ENCODE results near the gene CCND2.
A peak's percentile ranks its signal among the peaks of the same experiment; 100 is the strongest.

The CCND2 gene

DNA sequence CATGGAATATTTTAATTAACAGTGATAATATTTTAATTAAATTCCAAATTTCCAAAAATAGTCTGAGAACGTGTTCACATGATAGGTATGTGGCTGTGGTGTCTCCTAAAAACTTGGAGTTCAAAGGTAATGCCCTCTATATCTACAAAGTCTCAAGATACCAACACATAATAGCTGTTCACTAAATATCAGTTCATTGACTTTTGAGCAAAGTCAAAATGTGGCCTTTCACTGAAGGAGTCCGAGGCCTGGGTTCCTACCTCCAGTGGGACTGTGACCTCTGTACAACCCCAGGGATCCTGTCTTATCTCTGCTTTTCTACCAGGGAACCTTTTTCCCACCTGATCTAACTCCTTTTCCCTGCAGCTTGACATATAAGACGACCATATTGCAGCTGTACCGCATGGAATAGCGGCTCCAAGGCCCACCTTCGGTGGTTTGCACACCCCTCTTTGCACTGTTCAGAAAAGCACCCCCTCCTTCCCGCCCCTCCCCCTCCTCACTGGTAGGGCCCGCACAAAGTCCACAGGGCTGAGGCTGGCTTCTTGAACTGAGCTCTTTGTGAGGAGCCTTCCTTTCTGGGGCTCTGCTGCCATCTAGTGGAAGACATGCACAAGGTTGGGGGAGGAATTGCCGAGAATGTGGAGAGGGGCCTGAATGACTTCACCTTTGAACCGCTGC lies 3.1 kb downstream of the CCND2 start:
- FAIRE-seq = peak; percentile 93

DNA sequence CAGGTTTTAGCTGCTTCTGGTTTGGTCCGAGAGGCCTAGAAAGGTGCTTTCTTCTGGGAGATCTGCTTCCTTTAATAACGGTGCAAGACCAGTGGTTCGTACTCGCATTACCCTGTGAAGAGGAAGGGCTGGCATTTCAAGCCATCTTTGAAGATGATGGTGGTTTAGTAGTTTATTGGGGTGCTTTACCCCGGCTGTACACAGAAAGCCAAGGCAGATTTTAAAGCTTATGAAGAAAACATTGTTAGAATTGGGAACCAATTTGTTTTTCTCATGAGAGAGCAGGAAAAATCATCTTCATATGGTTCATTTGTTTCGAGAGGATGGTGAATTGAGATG lies 3.6 kb downstream of the CCND2 start:
- FAIRE-seq (no peak), DNase-seq (ENCODE audit: low spot score) (no peak)

More for the DNA sequence above, 3.1 kb downstream of the CCND2 start:
- DNase-seq (ENCODE audit: low spot score) = peak; percentile 93

DNA sequence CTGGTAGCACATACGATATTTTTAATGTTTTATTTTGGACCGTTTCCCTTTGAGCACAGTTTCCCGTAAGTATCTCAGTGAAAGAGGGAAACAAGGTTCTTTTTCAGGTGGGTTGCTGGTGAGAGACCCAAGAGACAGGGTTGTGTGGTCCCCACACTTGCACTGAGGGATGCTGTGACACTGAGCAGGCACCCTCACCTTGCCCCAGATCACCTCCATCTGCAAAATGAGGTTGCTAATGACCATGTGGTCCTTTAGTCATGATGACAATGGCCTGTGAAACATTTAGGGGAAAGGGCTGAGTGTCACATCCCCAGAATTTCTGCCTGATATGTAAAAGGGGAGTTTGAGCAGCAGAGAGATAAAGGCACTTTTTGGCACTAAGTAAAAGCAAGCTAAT lies 4.3 kb downstream of the CCND2 start:
- FAIRE-seq (no peak), DNase-seq (ENCODE audit: low spot score) (no peak)

DNA sequence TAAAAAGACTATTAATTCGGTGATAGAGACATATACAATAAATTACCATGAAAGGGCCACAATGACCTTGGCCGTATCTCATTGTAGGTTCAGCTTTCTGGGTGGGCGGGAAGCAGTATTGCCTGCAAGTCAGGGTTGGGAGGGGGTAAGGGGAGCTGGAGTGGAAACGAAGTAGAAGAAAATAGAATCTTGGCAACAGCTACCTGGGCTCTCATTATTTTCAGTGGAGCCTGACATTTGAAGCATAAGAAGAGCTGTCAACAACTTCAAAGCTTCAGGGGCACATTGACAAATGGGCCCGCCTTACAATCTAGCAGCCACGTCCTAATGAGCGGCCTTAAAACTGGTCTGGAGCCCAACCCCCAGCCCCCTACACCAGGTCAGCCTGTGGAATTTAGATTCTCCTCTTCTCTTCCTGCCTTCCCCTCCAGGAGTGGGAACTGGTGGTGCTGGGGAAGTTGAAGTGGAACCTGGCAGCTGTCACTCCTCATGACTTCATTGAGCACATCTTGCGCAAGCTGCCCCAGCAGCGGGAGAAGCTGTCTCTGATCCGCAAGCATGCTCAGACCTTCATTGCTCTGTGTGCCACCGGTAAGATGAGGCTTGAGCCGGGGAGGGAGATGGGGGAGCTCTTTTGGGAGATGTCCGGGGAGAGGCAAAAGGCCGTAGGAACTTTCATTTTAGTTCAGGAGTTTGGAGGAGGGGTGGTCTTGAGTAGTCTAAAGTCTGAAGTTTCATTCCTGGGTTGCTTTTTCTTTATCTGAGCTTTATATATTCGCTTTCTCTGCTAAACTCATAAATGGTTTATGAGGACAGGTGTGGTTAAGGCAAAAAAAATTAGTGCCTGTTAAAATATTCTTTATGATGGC lies 5.0 kb downstream of the CCND2 start:
- DNase-seq (ENCODE audit: low spot score) = no peak
- FAIRE-seq = peak; percentile 46

DNA sequence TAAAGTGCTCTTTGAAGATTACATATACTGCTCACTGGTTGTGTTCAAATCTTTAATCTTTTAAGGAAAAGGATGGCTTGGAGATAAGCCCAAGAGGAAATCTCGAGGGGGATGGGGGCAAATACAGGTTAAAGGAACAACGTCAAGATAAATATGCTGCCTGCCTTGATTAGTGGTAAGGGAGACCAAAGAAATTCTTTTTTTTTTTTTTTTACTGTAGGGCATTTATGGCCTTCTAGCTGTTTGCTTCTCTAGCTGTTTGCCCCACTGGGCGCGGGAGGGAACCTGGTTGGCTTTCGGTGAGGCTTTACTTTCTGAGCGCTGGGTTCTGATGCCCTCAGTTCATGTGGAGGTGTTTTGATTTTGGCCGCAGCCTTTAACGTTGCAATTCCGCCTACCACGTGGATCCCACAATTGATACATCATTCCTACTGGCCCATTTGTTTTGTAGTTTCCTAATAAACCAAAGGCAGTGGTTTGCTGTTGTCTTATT lies 5.7 kb downstream of the CCND2 start:
- no peak for DNase-seq (ENCODE audit: low spot score)
- FAIRE-seq = no peak

DNA sequence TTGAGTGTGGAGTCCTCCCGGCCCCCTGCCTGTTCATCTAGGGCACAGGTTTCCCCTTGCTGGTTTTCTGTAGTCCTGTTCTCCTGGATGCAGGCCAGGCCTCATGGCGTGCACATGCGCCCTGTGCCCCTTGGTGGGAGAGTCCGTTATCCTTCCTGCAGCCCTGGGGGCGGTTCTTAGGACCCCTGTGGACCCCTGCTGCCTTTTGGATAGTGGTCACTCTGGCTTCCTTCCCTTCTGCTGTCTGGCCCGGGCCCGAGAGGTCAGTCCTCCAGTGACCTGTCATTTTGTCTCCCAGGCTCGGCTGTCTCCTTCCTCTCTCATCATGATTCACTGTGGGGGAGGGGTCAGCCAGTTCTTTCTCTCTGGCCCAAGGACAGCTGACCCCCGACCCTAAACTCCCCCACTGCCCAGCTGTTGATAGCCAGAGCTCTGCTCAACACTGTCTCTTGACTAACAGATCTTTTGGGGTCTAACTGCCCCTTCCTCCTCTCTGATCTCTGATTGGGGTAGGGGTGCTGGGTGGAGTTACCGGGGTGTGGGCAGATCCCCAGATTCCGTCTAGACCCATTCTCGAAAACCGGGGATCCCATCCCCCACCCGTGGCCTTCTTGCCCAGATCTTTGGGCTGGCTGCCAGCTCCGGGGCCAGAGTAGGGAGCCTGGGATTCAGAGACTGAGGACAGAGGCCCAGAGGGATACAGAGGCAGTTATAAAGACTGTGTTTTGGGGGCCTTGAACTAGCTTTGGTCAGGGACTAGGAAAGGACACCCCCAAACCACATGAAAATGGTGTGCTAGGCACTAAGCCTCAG lies 7.0 kb downstream of the CCND2 start:
- no peak for FAIRE-seq
- DNase-seq (ENCODE audit: low spot score) = no peak

DNA sequence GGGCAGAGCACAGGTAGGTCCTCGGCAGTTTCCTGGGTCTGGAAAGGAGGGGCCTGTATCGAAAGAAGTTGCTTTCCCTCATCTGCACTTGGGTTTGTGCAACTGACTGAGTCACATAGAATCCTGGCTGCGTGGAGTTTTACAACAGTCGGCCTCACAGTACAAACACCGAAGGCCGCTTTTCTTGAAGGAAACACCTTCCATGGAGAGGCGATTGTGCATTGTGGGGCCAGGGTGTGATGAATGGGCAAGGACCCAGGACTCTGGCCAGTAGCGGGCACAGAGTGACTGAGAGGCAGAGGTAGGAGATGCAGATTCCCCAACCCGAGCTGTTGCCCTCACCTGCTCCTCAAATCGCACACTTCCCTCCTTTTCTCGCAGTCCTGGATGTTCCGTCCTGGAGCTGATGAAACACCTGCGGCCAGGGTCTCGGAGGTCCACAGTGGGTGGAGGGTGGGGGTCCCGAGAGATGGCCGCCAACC lies 7.7 kb downstream of the CCND2 start:
- DNase-seq (ENCODE audit: low spot score) (no peak), FAIRE-seq (no peak)

DNA sequence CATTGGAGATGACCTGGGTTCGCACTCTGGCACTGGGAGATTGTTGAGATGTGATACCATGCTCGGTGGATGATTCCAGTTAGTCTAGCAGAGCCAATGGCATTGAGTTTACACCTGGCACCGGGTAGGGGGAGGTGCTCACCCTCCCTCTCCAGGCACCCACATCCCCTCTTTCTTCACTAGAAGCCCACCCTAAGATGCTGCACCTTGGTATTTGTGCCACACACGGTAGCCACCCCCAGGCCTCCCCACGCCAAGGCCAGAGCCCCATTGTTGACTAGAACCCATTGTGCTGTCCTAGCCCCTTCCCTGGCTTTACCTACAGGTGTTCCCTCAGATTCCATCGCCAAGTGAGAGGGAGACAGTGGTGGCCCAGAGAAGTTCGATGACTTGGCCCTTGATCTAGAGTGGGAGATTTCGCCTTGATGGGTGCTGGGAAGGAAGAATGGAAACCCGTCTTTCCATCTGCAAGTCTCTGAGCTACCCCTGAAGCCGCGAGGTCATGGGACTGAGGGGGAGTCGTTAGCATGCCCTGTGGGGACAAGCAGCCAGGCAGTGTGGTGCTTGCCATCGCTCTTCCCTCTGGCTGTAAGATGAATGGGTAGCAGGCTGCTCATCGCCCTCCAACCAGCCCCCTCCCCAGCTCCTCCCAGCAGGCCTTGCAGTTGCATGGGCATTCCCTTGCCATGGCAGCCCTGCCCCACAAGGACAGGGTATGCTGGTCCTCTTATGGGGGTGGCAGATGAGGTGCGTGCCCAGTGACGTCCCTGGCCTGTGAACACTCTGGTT lies 8.7 kb downstream of the CCND2 start:
- FAIRE-seq (peak; percentile 86), DNase-seq (ENCODE audit: low spot score) (no peak)

DNA sequence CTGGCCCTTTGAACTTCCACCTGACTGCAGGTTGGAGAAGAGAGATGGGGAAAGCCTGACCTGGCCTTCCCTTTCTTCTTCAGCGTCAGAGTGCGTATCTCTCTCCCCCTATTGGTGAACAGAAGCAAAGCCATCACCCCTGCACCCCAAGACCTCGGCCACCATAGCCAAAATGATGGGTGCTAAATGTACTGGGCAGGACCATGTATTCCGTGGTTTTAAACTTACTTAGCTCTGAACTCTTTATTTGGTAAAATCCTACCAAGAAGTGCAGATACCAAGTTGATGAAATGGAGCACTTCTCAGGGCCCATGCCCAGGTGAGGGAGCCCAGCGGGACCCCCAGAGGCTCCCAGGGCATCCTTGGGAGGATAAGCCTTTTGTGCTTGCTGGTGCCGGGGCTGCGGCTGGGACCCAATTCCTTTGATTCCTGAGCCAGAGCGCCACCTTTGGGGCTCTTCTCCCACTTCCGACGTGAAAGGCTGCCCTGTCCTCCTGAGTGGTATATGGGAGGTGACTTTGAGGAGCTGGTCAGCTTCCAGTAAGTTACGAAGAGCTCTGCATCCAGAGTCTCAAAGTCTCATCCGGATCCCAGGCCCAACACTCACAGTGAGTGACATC lies 9.4 kb downstream of the CCND2 start:
- DNase-seq (ENCODE audit: low spot score) = no peak
- FAIRE-seq = peak; percentile 86

DNA sequence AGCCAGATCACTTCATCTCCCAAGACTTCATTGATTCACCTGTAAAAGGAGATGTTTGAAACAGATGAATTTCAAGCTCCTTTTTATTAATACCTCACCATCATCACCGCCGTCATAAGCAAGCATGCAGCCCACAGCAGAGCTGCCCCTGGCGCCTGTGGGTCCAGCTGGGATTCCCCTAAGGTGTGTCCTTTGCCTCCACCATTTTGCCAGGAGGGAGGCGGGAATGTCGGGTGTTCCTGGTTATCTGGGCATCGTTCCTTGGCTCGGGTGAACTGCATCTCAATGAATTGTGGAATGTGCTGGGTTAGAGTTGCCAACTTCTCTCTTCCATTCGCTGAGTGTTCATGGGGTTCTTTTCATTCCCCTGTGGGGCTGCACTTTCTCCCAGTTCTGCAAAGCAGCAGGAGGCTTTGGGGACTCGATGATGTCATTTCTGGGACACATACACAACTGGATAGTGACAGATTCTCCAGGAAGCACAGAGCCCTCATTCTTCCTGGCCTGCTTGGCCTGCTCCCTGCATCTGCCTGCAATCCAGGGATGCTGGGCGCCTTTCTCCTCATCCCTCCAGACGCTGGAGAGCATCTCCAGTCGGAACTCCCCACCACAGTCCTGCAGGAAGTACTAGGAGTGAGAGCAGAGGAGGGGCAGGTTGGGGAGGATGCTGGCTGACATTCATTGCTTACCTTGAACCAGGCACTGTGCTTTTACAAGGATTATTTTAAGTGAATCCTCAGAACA lies 10.1 kb downstream of the CCND2 start:
- DNase-seq (ENCODE audit: low spot score) (no peak), FAIRE-seq (peak; percentile 68)

DNA sequence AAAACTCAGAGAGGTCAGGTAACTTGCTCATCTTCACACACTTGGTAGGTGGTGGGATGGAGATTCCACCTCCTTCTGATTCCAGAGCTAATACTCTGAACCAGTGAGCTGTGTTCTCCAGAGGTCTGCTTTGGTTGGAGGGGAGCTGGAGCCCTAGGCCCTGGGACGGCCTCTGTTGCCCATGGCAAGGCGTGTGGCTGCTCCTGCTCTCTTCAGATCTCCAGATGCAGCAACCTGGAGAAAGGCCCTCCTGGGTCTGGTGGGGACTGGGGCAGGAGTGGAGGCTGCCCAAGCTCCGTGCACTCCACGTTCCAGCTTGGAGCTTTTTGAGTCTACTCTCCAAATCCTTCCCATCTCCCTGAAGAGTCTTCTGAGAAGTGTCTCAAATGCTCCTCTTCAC lies 10.7 kb downstream of the CCND2 start:
- no peak for DNase-seq (ENCODE audit: low spot score)
- FAIRE-seq = no peak

DNA sequence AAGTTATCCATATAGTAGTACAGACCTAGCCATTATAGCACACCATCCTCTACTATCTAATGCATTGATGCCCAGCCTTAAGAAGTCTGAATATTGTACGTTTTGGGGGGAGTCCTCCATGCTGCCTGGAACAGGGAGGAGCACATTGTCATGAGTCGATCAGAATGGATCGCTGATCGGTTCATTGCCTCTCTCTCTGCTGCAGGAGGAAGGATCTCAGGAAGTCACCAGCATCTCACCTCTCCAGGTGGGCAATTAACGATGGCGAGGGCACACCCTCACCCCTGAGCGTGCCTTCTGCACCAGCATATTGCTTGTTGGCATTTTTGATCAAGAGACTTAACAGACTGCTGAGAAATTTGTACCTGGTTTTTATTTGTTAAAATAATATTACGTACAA lies 11.5 kb downstream of the CCND2 start:
- FAIRE-seq (no peak), DNase-seq (ENCODE audit: low spot score) (no peak)

DNA sequence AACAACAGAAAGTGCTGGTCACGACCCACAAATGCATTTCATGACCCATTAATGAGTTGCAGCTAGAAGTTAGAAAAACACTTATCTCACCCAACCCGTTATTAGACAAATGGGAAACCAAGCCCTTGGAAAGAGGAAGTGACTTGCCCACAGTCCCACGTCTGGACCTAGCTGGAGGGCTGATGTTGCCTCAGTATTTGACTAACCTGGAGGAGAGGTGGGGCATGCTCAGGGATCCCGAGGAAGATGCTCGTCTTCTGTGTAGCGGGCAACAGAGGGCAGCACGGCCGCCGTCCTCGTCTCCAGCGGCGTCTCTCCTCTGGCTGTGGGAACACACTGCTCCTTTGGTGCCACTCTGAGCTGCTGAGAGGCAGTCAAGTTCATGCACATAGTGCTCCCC lies 12.7 kb downstream of the CCND2 start:
- FAIRE-seq = peak; percentile 30
- DNase-seq (ENCODE audit: low spot score) = no peak

DNA sequence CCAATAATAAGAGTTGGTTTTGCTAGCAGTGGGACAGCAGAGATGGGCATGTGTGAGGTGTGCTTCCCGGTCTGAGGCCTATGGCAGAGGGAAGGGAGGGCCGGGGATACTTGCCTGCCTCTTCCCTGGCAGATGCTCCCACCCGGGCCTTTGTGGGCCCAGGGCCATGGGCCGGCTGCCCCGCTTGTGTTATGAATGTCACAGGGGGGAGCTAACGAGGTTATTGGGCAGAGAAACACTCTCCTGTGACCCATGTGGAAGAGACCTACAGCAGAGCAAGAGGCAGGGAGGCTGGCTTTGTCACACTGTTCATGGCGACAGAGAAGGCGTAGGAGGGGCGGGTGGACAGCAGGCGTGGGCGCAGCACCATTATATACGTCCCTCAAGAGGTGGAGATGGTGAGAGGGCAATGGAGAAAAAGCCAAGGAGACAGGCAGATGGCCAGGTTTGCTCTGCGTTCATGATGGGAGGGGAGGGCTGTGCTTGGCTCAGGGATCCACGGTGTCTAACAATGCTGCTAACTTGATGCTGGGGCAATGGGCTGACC lies 13.3 kb downstream of the CCND2 start:
- no peak for DNase-seq (ENCODE audit: low spot score)

DNA sequence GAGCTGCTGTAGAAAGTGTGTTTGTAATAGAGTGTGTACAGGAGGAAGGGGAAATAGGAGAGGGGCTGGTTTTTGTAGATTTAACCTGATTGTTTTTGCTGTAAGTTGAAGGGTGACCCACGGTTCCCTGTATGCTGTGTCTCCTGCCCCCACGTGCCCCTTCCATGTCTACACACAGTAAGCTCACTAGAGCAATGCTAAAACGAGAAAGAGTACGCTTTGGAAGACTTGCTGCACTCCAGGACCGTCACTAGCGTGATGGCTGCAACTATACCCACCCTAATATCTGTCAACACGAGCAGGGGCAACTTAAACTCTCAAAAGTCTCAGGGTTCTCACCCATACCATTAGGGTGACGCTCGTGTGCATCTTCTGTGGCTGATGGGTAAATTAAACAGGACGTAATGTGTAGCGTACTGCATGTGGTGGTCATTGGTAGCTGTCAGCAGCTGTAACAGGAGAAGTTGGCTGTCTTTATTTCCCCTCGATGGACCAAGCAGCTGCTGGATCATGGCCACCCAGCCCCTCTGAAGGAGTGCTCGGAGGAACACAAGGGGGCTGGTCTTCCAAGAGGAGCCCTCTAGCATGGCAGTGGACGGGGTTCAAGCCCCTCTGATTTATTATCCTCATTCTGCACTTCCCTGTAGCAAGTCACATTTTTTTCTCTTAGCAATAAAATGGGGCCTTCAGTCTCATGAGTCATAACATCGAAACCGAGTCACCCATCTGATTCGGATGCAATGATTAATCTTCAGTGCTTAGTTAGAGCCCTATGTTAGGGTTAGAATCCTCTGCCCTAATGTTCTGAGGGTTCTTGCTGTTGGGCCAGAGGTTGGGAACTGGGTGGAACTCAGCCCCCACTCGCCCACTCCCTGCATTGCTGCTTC lies 14.0 kb downstream of the CCND2 start:
- FAIRE-seq (peak; percentile 69), DNase-seq (ENCODE audit: low spot score) (no peak)

More for the DNA sequence above, 13.3 kb downstream of the CCND2 start:
- no peak for FAIRE-seq

DNA sequence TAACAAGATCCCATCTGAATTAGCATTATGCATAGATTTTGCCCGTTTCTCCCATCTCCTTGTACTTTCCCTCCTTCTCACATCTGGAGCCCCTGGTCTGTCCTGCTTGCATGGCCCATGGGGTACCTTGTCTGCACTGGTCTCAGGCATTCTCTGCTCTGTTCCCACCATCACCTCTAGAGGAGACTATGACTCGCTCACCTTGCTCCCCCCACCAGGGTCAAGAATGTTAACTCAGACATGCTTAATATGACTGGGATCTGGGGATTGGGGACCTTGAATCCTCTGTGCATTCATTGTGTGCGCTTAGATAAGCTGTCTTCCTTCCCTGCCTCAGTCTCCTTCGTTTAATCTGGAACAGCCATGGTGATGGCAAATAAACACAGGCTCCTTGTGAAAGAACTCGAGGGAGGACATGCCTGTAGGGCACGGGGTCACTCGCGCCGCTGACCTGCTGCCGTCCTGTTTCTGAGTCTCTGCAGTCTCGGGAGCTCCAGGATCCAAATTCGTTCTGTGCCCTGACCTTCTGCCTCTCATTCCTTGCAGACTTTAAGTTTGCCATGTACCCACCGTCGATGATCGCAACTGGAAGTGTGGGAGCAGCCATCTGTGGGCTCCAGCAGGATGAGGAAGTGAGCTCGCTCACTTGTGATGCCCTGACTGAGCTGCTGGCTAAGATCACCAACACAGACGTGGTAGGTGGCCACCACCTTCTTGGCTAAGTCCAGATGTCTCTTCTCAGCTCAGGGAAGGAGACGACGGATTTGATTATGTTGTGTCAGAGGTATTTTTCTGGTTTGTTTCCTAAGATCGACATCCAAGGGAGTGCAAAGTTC lies 15.0 kb downstream of the CCND2 start:
- no peak for DNase-seq (ENCODE audit: low spot score)
- FAIRE-seq = peak; percentile 52

DNA sequence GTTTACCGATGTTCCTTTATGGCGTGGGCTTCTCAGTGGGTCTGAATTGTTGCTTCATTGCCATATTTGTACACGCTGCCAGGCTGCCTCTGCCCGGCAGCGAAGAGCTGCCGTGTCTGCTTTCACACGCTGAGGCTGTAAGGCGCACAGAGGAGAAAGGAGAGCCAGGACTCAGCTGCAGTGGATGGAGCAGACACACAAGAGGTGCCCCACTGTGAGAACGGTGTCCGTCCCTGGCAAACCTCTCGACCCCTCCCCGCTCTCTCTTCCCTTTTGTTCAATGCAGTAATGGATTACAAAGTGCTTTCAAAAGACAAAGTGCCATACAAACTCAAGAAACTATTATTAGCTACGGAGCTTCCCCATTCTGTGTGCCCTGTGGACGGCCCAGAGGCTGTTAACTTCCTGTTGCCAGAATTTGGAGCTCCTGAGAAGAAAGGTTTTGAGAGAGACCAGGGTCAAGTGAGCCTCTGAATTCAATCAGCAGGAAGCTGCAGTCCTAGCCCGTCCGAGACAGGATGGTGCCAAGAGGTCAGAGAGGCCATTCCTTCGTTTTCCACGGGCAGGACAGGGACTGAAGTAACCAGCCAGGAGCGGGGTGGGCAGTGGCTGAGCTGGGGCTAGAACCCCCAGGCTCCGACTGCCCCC lies 15.8 kb downstream of the CCND2 start:
- DNase-seq (ENCODE audit: low spot score) (no peak), FAIRE-seq (no peak)

Data from urothelium cell line (cell line).